Measurements from ENCODE around the gene GPC2.

GRCh38 chr7:100128637-100128963 is 48.6 kb downstream of the GPC2 start:
- TF ChIP-seq CTCF (IDR thresholded peaks at IDR 0.05) (no peak), POLR2A (IDR thresholded peaks at IDR 0.05) (no peak)
